CD4-positive, alpha-beta T cell treated with Interferon alpha-2 for 1 hour (primary cell): Measurements from ENCODE around the gene WAPL.

Experiments used
- DNase-seq, 2 donors: peaks; one replicate each; pipeline ENCODE4 v3.0.0-alpha.2; 2020 to 2022

Gene WAPL

DNA sequence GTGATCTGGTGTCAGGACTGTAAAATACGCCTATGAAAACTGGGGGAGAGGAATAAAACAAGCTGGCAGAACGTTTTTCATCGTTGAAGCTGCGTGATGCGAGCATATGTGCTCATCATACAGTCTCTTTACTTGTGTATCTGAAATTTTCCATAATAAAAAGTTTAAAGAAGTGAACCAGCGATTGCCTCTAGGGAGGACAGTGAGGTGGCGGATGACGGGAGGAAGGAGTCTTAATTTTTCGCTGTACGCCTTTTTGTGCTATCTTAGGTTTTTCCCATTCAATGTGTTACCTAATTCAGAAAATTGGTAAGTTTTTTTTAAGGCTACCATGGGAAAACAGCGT, 891 bp upstream of the WAPL start:
- DNase-seq: no peak

DNA sequence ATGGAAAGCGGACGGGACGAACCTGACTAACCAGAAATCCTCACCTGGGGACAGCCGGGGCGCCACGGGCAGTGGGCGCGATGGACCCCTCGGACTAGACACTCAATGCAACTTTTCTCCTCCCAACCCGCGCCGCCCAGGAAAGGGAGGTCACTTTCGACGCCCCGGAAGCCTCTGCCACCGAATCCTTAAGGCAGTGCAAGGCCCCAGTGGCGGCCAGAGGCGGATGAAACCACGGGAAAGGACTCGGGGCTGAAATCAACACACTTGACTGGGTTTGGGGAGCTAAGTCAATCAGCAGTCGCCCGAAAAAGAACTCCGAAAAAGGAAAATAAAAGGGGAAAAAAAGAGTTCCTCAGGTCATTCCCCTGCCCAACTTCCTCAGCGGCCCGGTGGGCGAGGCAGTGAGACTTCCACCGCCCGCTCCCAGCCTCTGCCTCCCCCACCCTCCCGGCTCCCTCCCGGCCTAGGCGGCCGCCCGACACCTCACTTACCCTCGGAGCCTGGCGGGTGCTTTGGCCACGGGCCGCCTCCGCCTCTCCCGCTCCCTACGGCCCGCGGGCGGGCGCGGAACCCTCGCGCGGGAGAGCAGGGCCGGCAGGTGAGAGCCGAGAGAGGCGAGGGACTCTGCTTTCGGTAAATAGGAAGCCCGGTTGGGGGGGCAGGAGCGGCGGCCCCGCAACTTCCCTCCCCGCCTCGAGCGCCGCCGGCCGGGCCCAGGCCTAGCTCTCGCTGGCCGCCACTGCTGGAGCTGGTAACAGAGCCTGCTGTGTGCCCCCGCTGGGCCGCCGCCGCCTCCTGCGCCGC, 518 bp downstream of the WAPL start:
- peak; percentile 27 to 56 for DNase-seq

DNA sequence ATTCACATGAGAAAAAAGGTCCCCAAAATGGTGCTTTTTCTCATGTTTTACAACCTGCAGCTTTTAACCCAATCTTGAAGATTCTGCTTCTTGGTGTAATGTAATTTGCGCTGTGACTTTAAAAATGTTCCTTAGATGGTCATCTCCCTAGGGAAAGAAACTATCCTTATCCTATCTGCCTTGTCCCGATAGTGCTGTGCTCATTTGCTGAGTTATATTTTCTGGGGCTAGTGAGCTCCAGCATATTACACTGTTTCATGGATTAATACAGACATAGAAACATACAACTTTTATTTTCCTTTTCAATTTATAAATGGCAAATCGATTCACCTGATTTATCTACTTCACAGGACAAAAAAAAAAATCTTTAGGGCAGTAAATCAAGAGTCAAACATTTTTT, 2.8 kb downstream of the WAPL start:
- DNase-seq: no peak

DNA sequence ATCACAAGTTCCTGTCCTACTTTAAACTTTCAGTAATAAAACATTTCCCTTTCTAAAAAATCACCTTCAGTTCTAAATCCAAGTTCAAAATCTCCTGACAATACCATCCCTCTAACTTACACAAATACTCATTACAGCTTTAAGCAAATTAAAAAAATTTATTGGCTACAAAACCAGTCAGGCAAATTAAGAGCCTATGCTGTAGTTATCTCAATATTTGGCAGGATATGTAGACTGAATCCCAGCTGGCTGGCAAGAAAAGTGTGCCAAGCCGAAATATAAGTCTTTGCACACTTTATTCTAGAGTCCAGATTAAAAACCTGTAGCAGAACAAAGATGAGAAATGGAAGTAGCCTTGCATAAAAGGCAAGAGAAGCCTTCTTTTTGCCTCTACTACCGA, 9.5 kb downstream of the WAPL start:
- DNase-seq: no peak

DNA sequence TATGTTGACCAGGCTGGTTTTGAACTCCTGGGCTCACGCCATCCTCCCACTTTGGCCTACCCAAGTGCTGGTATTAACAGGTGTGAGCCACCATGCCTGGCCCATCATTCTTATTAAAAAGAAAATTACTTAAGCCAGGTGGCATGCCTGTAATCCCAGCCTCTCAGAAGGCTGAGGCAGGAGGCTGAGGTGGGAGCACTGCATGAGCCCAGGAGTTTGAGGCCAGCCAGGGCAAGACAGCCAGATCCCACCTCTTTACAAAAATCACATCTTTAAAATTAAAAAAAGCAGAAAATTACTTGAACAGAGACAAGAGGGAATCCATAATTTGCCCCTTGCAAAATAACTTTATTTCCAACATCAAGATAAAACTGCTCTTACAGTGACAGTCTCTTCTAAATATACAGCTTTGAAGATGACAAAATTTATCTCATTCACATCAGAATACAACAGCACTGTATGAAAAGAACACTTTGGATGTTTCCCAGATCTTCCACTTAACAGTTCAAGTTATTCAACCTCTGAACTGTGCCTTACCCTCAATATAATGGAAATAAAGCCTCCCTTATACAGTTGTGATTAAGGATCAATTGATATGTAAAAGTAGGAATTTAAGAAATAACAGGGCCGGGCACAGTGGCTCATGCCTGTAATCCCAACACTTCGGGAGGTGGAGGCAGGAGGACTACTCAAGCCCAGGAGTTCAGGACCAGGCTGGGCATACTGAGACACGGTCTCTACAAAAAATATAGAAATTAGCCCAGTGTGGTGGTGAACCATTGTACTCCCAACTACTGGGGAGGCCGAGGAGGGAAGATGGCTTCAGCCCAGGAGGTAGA, 10.3 kb downstream of the WAPL start:
- no peak for DNase-seq

DNA sequence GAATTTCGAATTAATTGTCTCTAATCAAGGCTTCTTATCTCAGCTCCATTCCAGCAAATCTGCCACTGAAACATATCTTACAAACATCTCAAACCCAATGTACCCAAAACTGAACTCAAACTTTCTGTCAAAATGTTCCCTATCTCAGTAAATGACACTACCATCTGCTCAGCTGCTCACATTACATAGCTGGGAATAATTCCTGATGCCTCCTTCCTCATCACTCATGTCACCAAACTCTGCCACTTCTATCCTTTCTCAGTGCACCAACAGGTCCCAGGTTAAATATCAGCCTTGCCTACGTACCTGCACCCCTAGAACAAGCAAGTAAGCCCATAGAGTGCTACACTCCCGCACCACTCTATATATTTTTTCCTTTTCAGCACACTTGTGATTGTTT, 12.4 kb downstream of the WAPL start:
- no peak for DNase-seq

DNA sequence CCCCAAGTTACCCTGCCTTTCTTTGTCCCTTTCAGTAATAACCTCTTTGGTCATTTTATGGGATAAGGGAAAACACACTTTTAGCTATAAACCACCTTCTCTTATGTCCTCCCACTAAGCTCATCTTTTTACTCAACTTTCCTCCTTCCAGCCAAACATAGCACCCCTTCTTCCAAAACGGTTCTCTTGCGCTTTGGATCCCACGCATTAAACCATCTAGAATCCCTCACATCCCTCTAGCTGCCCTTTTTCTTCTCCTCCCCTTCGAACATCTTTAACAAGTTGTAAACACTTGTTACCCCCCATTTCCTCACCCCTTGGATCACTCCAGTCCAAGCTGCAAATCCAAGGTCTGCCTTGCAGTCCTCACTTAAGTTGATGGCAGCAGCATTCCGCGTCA, 13.4 kb downstream of the WAPL start:
- DNase-seq: no peak

DNA sequence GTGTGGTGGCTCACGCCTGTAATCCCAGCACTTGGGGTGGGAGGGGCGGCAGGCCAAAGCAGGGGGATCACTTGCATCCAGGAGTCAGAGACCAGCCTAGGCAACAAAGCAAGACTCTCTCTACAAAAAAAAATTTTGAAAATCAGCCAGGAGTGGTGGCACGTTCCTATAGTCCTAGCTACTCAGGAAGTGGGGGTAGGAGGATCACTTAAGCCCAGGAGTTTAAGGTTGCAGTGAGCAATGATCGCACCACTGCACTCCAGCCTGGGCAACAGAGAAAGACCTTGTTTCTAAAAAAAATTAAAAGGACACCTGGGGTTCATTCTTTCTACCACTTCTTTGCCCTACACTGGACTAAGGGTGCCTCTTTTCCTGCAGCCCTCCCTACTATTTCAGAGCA, 15.1 kb downstream of the WAPL start:
- DNase-seq: no peak

DNA sequence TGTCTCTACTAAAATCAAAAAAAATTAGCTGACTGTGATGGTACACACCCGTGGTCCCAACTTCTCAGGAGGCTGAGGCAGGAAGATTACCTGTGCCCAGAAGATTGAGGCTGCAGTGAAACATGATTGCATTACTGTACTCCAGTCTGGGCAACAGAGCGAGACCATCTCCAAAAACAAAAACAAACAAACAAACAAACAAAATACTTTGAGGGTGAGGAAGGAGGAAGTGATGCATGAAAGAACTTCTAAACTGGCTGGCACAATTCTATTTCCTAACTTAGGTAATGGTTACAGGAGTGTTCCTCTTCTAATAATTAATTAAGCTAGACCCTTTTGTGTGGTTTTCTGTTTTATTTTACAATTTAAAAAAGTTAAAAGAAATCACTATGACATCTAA, 15.5 kb downstream of the WAPL start:
- DNase-seq: no peak

DNA sequence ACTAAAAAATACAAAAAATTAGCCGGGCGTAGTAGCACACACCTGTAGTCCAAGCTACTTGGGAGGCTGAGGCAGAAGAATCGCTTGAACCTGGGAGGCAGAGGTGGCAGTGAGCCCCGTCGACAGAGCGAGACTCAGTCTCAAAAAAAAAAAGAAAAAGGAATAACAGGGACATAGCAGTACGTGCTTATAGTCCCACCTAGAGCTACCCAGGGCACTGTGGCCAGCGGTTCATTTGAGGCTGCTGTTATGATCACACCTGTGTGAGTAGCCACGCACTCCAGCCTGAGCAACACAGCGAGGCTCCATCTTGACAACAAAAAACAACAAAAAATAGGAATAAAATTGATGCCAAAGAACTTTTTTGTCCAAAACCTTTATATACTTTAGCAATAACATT, 17.1 kb downstream of the WAPL start:
- DNase-seq: no peak

DNA sequence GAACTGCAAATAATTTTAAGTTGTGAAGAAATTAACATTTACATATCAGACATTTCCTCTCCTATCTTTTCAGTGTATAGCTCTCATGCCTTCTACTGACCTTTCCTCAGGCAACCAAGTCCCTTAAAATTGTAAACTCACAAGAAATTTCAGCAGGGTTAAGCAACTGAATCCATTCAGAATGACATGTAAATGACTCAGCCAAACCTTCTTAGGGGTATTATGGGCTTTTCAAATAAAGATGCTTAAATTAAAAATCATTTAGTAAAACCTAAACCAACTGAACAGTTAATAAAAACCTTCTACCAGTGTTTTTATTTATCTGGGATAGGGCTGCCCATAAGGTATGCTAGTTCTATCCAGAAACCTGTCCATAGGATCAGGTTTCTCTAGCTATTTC, 20.7 kb downstream of the WAPL start:
- DNase-seq: no peak

DNA sequence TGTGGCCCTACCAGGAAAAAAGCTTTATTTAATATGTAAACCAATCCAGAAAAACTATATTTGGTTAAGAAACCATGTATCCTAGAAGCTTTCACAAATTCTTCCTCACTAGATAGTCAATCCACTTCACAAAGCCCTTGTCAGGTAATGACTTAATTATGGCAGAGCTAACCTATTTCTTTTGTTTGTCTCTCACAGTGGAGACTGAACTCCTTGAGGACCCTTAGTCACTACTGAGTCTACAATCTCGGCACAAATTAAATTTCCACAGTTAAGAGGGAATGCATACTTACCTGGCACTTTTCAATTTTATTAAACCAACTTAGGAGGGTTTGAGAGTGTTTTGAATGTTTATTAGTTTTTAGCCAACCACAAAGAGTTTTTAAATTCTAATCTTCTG, 23.0 kb downstream of the WAPL start:
- DNase-seq: no peak

DNA sequence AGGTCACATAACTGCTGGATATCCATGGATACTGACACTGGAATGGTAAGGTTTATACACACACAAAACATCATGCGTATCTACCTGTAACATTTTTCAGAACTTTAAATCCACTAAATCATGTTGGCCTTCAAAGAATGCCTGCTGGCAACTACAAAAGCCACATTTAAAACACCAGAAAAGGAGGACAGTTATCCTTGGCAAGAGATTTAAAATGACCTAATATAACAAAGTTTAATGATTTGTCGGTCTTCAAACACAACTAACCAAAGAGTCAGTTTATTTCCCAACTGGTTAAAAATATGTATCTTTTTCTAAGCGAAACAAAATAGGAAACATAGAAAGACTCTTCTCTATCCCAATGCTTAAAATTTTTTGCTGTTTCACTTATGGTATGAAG, 24.0 kb downstream of the WAPL start:
- no peak for DNase-seq

DNA sequence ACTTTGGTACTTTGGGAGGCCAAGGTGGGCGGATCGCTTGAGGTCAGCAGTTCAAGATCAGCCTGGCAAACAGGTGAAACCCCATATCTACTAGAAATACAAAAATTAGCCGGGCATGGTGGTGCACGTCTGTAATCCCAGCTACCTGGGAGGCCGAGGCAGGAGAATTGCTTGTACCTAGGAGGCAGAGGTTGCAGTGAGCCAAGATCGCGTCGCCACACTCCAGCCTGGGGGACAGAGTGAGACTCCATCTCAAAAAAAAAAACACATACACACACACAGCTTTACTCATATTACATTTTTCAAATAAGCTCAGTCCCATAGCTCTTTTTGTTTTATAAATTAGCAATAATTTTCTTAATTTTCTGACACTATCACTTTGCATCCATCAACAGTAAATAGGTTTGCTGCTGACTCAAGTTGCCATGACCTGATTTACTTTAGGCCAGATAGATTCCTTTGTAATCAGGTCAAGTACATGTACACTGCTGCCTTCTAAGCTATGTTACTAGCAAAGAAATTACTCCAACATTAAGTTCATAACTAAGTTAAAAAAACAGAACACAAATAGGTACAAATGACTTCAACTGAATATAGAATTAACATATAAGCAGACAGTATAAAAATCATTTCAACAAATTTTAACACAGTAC, 31.5 kb downstream of the WAPL start:
- no peak for DNase-seq

DNA sequence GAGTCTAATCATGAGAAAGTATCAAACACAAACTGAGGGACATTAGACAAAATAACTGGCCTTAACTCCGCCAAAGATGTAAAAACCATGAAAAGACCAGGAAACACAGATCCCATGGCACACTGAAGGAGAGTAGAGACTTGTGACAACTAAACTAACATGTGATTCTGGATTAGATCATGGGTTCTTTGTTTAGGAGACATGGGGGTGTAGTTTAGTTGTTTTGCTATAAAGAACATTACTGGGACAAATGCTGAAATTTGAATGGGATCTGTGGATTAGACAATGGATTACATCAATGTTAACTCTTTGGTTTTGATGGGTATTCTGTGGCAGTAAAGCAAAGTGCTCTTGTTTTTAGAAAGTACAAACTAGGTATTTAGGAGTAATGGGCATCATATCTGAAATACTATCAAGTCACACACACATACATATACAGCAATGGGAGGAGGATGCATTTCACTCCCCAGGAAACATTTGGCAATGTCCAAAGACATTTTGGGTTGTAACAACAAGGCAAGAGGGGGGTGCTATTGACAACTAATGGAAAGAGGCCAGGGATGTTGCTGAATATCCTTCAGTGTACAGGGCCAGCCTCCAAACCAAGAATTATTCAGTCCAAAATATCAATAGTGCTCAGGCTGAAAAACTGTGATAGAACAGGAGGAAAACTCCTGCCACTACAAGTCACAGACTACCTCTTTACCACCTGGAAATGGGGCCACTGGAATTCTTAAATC, 32.4 kb downstream of the WAPL start:
- no peak for DNase-seq

DNA sequence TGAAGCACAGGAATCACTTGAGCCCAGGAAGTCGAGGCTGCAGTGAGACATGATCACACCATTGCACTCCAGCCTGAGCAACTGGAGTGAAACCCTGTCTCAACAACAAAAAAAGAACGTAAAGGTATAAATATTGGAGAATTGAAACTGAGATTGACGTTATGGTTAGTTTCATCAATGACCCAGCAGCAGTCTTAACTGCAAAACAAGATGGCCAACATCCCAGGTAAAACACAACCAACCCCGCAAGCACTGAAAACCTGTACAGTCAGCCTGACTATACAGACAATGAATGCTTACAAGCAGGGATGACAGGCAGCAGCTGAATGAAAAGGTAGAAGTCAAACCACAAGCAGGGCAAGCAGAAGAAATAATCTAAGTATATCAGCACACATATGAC, 34.7 kb downstream of the WAPL start:
- DNase-seq: no peak

DNA sequence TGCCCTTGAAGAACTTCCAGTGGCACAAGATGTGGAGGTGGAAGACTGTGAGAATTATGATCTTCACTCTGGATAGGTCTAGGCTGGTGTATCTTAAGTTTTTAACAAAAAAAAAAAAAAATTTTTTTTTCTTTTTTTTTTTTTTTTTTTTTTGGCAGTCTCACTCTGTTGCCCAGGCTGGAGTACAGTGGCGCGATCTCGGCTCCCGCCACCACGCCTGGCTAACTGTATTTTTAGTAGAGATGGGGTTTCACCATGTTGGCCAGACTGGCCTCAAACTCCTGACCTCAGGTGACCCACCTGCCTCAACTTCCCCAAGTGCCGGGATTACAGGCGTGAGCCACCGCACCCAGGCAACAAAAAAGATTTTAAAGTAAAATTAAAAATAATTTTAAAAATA, 37.9 kb downstream of the WAPL start:
- DNase-seq: no peak

DNA sequence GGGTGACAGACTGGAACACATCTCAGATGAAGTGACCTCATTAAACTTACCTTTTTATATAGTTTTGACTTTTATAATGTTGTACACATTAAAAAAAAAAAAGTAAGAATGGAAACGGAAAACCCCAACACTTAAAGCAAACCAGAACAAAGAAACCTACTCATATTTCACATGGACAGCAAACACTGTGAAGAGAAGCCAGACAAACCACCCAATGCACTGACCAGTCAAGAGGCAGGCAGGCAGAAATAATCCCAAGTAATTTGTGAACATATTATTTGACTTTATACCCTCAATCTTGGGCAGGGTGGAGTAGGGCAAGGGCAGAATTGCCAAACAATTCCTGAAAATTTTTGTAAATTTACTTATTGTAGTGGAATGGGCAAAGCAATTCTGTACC, 39.8 kb downstream of the WAPL start:
- DNase-seq: no peak

DNA sequence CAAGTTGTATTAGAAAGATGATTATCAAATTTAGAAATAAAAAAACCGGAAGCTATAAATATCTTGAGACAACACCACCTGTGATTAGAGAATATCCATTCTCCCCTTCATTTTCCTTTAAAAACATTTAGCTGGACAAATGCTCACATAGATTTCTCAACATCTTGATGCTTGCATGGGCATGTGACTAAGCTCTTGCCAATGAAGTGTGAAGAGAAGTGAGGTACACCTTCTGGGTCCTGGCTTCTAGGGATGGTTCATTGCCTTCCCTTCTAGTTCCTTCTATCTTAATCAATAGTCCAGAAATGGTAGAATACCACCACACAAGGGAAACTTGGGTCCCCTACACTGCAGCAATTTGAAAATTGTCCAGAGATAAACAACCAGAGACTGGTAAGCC, 41.0 kb downstream of the WAPL start:
- no peak for DNase-seq

DNA sequence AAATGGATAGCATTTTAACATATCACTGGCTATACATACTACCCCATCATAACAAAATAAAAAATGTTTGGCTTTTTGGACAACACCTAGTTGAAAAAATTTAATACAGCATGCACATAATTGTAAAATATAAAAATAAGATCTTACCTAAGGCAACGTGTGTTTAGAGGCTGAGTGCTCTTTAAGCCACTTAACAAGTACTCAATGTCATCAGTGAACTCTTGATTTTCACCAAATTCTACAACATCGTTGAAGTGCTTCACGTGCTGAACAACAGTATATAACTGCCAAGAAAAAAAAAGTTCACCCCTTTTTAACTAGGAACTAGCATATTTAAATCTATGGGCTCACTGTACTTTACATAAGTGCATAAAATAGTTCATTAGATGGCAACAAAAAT, 49.5 kb downstream of the WAPL start:
- no peak for DNase-seq

DNA sequence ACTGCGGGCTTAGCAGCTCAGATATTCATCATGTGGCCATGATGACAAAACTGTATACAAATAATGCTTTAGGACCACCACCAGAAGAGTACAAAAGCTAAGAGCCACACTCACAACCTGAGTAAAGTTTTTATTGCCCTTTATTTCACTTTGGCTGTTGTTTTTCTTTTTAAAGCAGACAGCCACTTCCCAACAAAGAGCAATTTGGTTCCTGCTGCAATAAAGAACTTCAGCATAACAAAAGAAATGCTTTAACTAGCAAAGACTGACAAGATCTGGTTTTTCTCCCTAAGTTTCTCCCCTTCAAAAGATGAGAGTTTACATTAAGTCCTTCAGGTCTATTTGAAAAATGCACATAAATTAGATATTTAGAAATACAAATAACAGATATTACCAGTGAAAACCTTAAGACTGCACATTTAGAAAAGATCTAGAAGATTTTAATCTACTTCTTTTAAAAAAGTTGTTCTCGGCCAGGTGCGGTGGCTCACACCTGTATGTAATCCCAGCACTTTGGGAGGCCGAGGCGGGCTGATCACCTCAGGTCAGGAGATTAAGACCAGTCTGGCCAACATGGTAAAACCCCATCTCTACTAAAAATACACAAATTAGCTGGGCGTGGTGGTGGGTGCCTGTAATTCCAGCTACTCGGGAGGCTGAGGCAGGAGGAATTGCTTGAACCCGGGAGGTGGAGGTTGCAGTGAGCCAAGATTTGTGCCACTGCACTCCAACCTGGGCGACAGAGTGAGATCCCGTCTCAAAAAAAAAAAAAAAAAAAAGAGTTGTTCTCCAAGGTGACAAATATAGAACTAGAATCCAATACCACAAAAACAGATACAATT, 59.4 kb downstream of the WAPL start:
- DNase-seq: no peak

DNA sequence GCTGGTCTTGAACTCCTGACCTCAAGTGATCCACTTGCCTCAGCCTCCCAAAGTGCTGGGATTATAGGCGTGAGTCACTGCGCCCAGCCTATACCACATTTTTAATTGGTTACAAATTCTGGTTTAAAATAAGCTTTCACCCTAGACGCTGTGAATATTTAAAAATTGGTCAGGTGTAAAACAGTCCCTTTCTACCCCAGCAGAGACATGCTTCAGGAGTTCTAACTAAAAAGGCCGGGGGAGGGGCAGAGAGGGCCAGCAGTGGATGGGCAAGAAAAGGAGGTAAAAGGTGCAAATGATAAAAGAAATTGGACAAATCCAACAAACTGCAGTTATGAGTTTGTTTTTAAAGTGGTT, 70.0 kb downstream of the WAPL start:
- no peak for DNase-seq
